IPS DF 6.9 (cell line): ENCODE measurements around the gene ATP8A1.

Experiments used
- DNase-seq: peaks from one replicate; pipeline ENCODE4 v3.0.0-alpha.2; 2013; ENCODE audit warnings: low read depth, low spot score
- H3K27ac ChIP-seq: one replicate; pipeline ENCODE4 v1.5.1; 2013; ENCODE audit warnings: low read length, control low read depth
- H3K27me3 ChIP-seq: 2 replicates; pipeline ENCODE4 v1.6.1; 2013; ENCODE audit warnings: mild to moderate bottlenecking, low read length; ENCODE audit not compliant: control insufficient read depth, insufficient read depth
- H3K36me3 ChIP-seq: 2 replicates; pipeline ENCODE4 v1.6.1; 2013; ENCODE audit warnings: low read length; ENCODE audit not compliant: control insufficient read depth, insufficient read depth
- H3K4me1 ChIP-seq: 2 replicates; pipeline ENCODE4 v1.6.1; 2013; ENCODE audit warnings: low read length; ENCODE audit not compliant: control insufficient read depth, insufficient read depth
- H3K4me3 ChIP-seq: 2 replicates; pipeline ENCODE4 v1.5.1; 2013; ENCODE audit warnings: mild to moderate bottlenecking, low read length
- H3K9me3 ChIP-seq: 2 replicates; pipeline ENCODE4 v1.6.1; 2013; ENCODE audit warnings: low read length, inconsistent platforms; ENCODE audit not compliant: control insufficient read depth, insufficient read depth
- WGBS: extraction: QIAGEN DNeasy Blood & Tissue Kit; methylation state at CpG from one replicate; pipeline ENCODE4 v1.1.7; 2013; ENCODE audit warnings: mixed read lengths, missing lambda C conversion rate; ENCODE audit not compliant: insufficient read length, insufficient coverage; 5-methylcytosine and 5-hydroxymethylcytosine counted together

Gene ATP8A1

GRCh38 chr4:42547805-42548204 is 109.1 kb downstream of the ATP8A1 start:
- Histone ChIP-seq H3K4me1 (no peaks in the 10 kb centered on the region), H3K27ac (no peak overlapping the region), H3K4me3 (no peak overlapping the region), H3K36me3 (no peaks in the 10 kb centered on the region), H3K27me3 (no peaks in the 10 kb centered on the region), H3K9me3 (no peaks in the 10 kb centered on the region)
- DNase-seq: no peak
- WGBS: no CpG with 5 or more reads among the region's 3 CpGs

GRCh38 chr4:42543762-42544161 is 113.1 kb downstream of the ATP8A1 start:
- no peaks in the 10 kb centered on the region for H3K4me1 ChIP-seq
- no peak overlapping the region for H3K4me3 ChIP-seq
- H3K9me3 ChIP-seq: no peaks in the 10 kb centered on the region
- H3K36me3 ChIP-seq: no peaks in the 10 kb centered on the region
- H3K27ac ChIP-seq: no peak overlapping the region
- no CpG with 5 or more reads among the region's 2 CpGs for WGBS
- no peak for DNase-seq
- H3K27me3 ChIP-seq: no peaks in the 10 kb centered on the region

- H3K4me3 ChIP-seq: no peak overlapping the region
- no CpG with 5 or more reads among the region's 1 CpG for WGBS
- no peak for DNase-seq
- H3K9me3 ChIP-seq: no peaks in the 10 kb centered on the region
- no peaks in the 10 kb centered on the region for H3K4me1 ChIP-seq
- no peaks in the 10 kb centered on the region for H3K27me3 ChIP-seq
- no peaks in the 10 kb centered on the region for H3K36me3 ChIP-seq
- no peak overlapping the region for H3K27ac ChIP-seq
Measured at GRCh38 chr4:42543126-42543525, 113.8 kb downstream of the ATP8A1 start.

- no CpG with 5 or more reads among the region's 1 CpG for WGBS
- H3K4me1 ChIP-seq: no peaks in the 10 kb centered on the region
- DNase-seq: no peak
- H3K4me3 ChIP-seq: no peak overlapping the region
- no peaks in the 10 kb centered on the region for H3K36me3 ChIP-seq
- no peaks in the 10 kb centered on the region for H3K27me3 ChIP-seq
- no peaks in the 10 kb centered on the region for H3K9me3 ChIP-seq
- H3K27ac ChIP-seq: no peak overlapping the region
Measured at GRCh38 chr4:42541647-42542046, 115.3 kb downstream of the ATP8A1 start.

GRCh38 chr4:42533042-42533441 is 123.9 kb downstream of the ATP8A1 start:
- DNase-seq: no peak
- H3K36me3 ChIP-seq: no peaks in the 10 kb centered on the region
- H3K4me1 ChIP-seq: no peaks in the 10 kb centered on the region
- no CpG with 5 or more reads among the region's 3 CpGs for WGBS
- no peak overlapping the region for H3K27ac ChIP-seq
- H3K27me3 ChIP-seq: no peaks in the 10 kb centered on the region
- H3K9me3 ChIP-seq: no peaks in the 10 kb centered on the region
- H3K4me3 ChIP-seq: no peak overlapping the region

- Histone ChIP-seq H3K9me3 (no peaks in the 10 kb centered on the region), H3K4me3 (no peak overlapping the region), H3K27ac (no peak overlapping the region), H3K4me1 (no peaks in the 10 kb centered on the region), H3K27me3 (no peaks in the 10 kb centered on the region), H3K36me3 (no peaks in the 10 kb centered on the region)
- no CpG with 5 or more reads among the region's 4 CpGs for WGBS
- DNase-seq: no peak
Measured at GRCh38 chr4:42531341-42532030, 125.4 kb downstream of the ATP8A1 start.

GRCh38 chr4:42523066-42523718 is 133.7 kb downstream of the ATP8A1 start:
- no peak overlapping the region for H3K27ac ChIP-seq
- H3K27me3 ChIP-seq: no peaks in the 10 kb centered on the region
- no peaks in the 10 kb centered on the region for H3K36me3 ChIP-seq
- no peaks in the 10 kb centered on the region for H3K9me3 ChIP-seq
- no peak overlapping the region for H3K4me3 ChIP-seq
- no CpG with 5 or more reads among the region's 3 CpGs for WGBS
- no peak for DNase-seq
- no peaks in the 10 kb centered on the region for H3K4me1 ChIP-seq

- no peak for DNase-seq
- Histone ChIP-seq H3K27me3 (no peaks in the 10 kb centered on the region), H3K9me3 (no peaks in the 10 kb centered on the region), H3K4me1 (no peaks in the 10 kb centered on the region), H3K4me3 (no peak overlapping the region), H3K27ac (no peak overlapping the region), H3K36me3 (no peaks in the 10 kb centered on the region)
- WGBS: no CpG with 5 or more reads among the region's 3 CpGs
Measured at GRCh38 chr4:42519803-42520417, 137.0 kb downstream of the ATP8A1 start.

- no peaks in the 10 kb centered on the region for H3K9me3 ChIP-seq
- no peak overlapping the region for H3K27ac ChIP-seq
- H3K36me3 ChIP-seq: no peaks in the 10 kb centered on the region
- no CpG with 5 or more reads among the region's 5 CpGs for WGBS
- no peaks in the 10 kb centered on the region for H3K27me3 ChIP-seq
- peaks cover 4% of the 10 kb centered on the region; the same call in 1 of the 2 replicates for H3K4me1 ChIP-seq
- no peak for DNase-seq
- H3K4me3 ChIP-seq: no peak overlapping the region
Measured at GRCh38 chr4:42515156-42515884, 141.6 kb downstream of the ATP8A1 start.

- DNase-seq: no peak
- H3K9me3 ChIP-seq: no peaks in the 10 kb centered on the region
- no peak overlapping the region for H3K4me3 ChIP-seq
- H3K4me1 ChIP-seq: peaks cover 4% of the 10 kb centered on the region; the same call in 1 of the 2 replicates
- H3K36me3 ChIP-seq: no peaks in the 10 kb centered on the region
- no CpG with 5 or more reads among the region's 5 CpGs for WGBS
- H3K27ac ChIP-seq: no peak overlapping the region
- no peaks in the 10 kb centered on the region for H3K27me3 ChIP-seq
Measured at GRCh38 chr4:42513748-42514492, 143.0 kb downstream of the ATP8A1 start.
